Glutamatergic neuron (in vitro differentiated cells): ENCODE measurements around the gene FBXW10. TPM values are rescaled to one million over a fixed set of nuclear protein-coding genes. Genes with fewer than 3 reads are reported as not detected.
"Not testable (repeated sequence)": the region's sequence is repeated elsewhere in the genome, so short reads cannot be mapped to it uniquely, and the experiment has no call there.

Experiments used
- DNase-seq: peaks from one replicate; pipeline ENCODE4 v3.0.0; 2022
- H3K27ac Mint-ChIP-seq: one replicate; pipeline ENCODE4 v1.8.0; 2020; ENCODE audit warnings: mild to moderate bottlenecking, mixed read lengths, inconsistent platforms; ENCODE audit not compliant: unreplicated experiment
- H3K27me3 Mint-ChIP-seq: one replicate; pipeline ENCODE4 v1.8.0; 2020; ENCODE audit warnings: mild to moderate bottlenecking, moderate library complexity, mixed read lengths, inconsistent platforms; ENCODE audit not compliant: unreplicated experiment
- H3K36me3 Mint-ChIP-seq: one replicate; pipeline ENCODE4 v1.8.0; 2020; ENCODE audit warnings: mild to moderate bottlenecking, mixed read lengths, inconsistent platforms; ENCODE audit not compliant: unreplicated experiment
- H3K4me1 Mint-ChIP-seq: one replicate; pipeline ENCODE4 v1.8.0; 2020; ENCODE audit warnings: mild to moderate bottlenecking, low read depth, mixed read lengths, inconsistent platforms; ENCODE audit not compliant: unreplicated experiment
- H3K4me3 Mint-ChIP-seq: one replicate; pipeline ENCODE4 v1.8.0; 2020; ENCODE audit warnings: mild to moderate bottlenecking, mixed read lengths, inconsistent platforms; ENCODE audit not compliant: unreplicated experiment
- H3K9me3 Mint-ChIP-seq: one replicate; pipeline ENCODE4 v1.8.0; 2020; ENCODE audit warnings: mild to moderate bottlenecking, moderate library complexity, mixed read lengths, inconsistent platforms; ENCODE audit not compliant: unreplicated experiment
- total RNA-seq: library from RNA; stranded (reverse); fragmentation: NEBNext Ultra II Directional; extraction: Animal tissue kit (Norgen Biotek cat#: 25700); gene quantifications from one replicate; pipeline ENCODE4 v1.2.1, GENCODE V29; 2021; ENCODE audit not compliant: unreplicated experiment

FBXW10 gene
- total RNA-seq, 1 donor from 2014 or later: not detected

- not testable (repeated sequence) for DNase-seq, H3K4me1 Mint-ChIP-seq, H3K27me3 Mint-ChIP-seq, H3K27ac Mint-ChIP-seq, H3K9me3 Mint-ChIP-seq, H3K36me3 Mint-ChIP-seq, H3K4me3 Mint-ChIP-seq
These were observed 21.9 kb upstream of the FBXW10 start for GRCh38 chr17:18721775-18722547.

GRCh38 chr17:18722612-18723011 is 21.2 kb upstream of the FBXW10 start:
- not testable (repeated sequence) for H3K9me3 Mint-ChIP-seq

GRCh38 chr17:18723509-18723908 is 20.3 kb upstream of the FBXW10 start:
- H3K9me3 Mint-ChIP-seq, H3K36me3 Mint-ChIP-seq, DNase-seq, H3K27me3 Mint-ChIP-seq, H3K27ac Mint-ChIP-seq, H3K4me3 Mint-ChIP-seq, H3K4me1 Mint-ChIP-seq: not testable (repeated sequence)

More at GRCh38 chr17:18722612-18723011, 21.2 kb upstream of the FBXW10 start:
- not testable (repeated sequence) for DNase-seq, H3K4me1 Mint-ChIP-seq, H3K27ac Mint-ChIP-seq, H3K4me3 Mint-ChIP-seq, H3K36me3 Mint-ChIP-seq, H3K27me3 Mint-ChIP-seq

GRCh38 chr17:18732438-18732837 is 11.4 kb upstream of the FBXW10 start:
- H3K4me1 Mint-ChIP-seq, H3K4me3 Mint-ChIP-seq, DNase-seq: not testable (repeated sequence)

DNA sequence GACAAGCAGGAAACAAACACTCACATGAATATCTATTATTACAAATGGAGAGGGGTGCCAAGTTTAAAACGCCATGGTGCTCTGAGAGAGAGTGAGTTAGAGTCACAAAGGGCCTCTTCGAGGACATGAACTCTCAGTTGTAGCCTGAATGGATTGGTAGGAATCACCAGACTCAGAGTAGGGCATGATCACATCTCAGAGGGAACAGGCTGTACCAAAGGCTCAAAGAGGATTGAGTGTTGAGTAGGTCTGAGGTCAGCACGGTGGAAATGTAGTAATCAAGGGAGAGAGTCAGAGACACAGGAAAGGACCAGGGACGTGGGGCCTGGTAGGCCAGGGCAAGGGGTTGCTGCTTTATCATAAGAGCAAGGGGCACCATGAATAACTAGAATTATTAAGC is 10.5 kb upstream of the FBXW10 start:
- H3K36me3 Mint-ChIP-seq, DNase-seq, H3K9me3 Mint-ChIP-seq, H3K4me1 Mint-ChIP-seq, H3K4me3 Mint-ChIP-seq, H3K27me3 Mint-ChIP-seq, H3K27ac Mint-ChIP-seq: not testable (repeated sequence)

More at GRCh38 chr17:18732438-18732837, 11.4 kb upstream of the FBXW10 start:
- not testable (repeated sequence) for H3K36me3 Mint-ChIP-seq, H3K27ac Mint-ChIP-seq, H3K27me3 Mint-ChIP-seq, H3K9me3 Mint-ChIP-seq

- DNase-seq, H3K9me3 Mint-ChIP-seq, H3K27ac Mint-ChIP-seq, H3K36me3 Mint-ChIP-seq, H3K4me3 Mint-ChIP-seq, H3K4me1 Mint-ChIP-seq, H3K27me3 Mint-ChIP-seq: not testable (repeated sequence)
These were observed 4.0 kb upstream of the FBXW10 start for GRCh38 chr17:18739616-18740391.

DNA sequence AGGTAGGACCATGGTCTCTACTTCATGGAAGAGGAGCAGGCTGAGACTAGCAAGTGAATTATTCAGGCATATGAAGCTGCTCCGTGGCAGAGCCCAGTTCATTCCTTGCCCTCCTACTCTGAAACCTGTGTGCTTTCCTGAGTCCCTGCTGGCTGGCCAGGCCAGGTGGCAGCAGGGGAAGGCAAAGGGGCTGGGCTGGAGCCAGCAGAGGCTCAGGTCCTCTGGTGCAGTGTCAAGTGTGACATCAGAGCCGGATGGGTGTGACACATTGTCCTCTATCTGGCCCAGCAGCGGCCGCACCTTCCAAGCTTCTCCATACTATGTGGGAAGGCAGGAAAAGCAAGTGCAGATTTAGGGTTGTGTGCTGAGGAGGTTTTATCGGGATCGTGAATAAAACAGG is 2.6 kb upstream of the FBXW10 start:
- not testable (repeated sequence) for H3K9me3 Mint-ChIP-seq, H3K27me3 Mint-ChIP-seq, H3K4me3 Mint-ChIP-seq, H3K36me3 Mint-ChIP-seq, H3K4me1 Mint-ChIP-seq, DNase-seq, H3K27ac Mint-ChIP-seq

GRCh38 chr17:18744726-18745125 is 872 bp downstream of the FBXW10 start:
- not testable (repeated sequence) for H3K9me3 Mint-ChIP-seq, H3K4me1 Mint-ChIP-seq, H3K36me3 Mint-ChIP-seq, H3K4me3 Mint-ChIP-seq, H3K27me3 Mint-ChIP-seq, H3K27ac Mint-ChIP-seq, DNase-seq

GRCh38 chr17:18746551-18746950 is 2.7 kb downstream of the FBXW10 start:
- not testable (repeated sequence) for DNase-seq, H3K36me3 Mint-ChIP-seq, H3K27me3 Mint-ChIP-seq, H3K4me3 Mint-ChIP-seq, H3K4me1 Mint-ChIP-seq, H3K27ac Mint-ChIP-seq, H3K9me3 Mint-ChIP-seq

GRCh38 chr17:18747501-18747900 is 3.6 kb downstream of the FBXW10 start:
- H3K9me3 Mint-ChIP-seq, H3K27me3 Mint-ChIP-seq: not testable (repeated sequence)

GRCh38 chr17:18750242-18750641 is 6.4 kb downstream of the FBXW10 start:
- not testable (repeated sequence) for DNase-seq, H3K27me3 Mint-ChIP-seq, H3K4me1 Mint-ChIP-seq, H3K36me3 Mint-ChIP-seq, H3K27ac Mint-ChIP-seq, H3K4me3 Mint-ChIP-seq, H3K9me3 Mint-ChIP-seq

More at GRCh38 chr17:18747501-18747900, 3.6 kb downstream of the FBXW10 start:
- not testable (repeated sequence) for H3K4me1 Mint-ChIP-seq, H3K36me3 Mint-ChIP-seq, H3K27ac Mint-ChIP-seq, H3K4me3 Mint-ChIP-seq, DNase-seq

- H3K4me3 Mint-ChIP-seq, DNase-seq, H3K36me3 Mint-ChIP-seq, H3K4me1 Mint-ChIP-seq, H3K9me3 Mint-ChIP-seq, H3K27me3 Mint-ChIP-seq, H3K27ac Mint-ChIP-seq: not testable (repeated sequence)
These were observed 10.1 kb downstream of the FBXW10 start for GRCh38 chr17:18753829-18754409.
